ENCODE measurements around the gene CNTNAP2. TPM values are rescaled to one million over a fixed set of nuclear protein-coding genes. Genes with fewer than 3 reads are reported as not detected.

The CNTNAP2 gene
- total RNA-seq, 1 experiment from 2014 or later, result 0.03 TPM

DNA sequence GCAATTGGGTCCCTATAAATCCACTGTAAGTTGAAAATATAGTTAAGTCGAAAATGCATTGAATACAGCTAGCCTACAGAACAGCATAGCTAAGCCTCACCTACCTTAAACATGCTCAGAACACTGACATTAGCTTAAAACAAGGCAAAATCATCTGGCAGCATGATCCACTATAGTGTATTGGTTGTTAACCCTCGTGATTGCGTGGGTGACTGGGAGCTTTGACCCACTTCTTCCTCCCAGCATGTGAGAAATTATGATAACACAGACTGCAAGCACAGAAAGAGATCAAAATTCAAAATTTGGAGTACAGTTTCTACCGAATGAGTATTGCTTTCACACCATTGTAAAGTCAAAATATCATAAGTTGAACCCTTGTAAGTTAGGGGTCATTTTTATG lies 22.3 kb downstream of the CNTNAP2 start:
- BruUV-seq (replicated peaks), result no TSS peak
- TF ChIP-seq SIN3A (IDR thresholded peaks at IDR 0.05; ENCODE audit: borderline replicate concordance, insufficient read depth, low read depth, low read length), result no peak
- TF ChIP-seq, protein P1, sequence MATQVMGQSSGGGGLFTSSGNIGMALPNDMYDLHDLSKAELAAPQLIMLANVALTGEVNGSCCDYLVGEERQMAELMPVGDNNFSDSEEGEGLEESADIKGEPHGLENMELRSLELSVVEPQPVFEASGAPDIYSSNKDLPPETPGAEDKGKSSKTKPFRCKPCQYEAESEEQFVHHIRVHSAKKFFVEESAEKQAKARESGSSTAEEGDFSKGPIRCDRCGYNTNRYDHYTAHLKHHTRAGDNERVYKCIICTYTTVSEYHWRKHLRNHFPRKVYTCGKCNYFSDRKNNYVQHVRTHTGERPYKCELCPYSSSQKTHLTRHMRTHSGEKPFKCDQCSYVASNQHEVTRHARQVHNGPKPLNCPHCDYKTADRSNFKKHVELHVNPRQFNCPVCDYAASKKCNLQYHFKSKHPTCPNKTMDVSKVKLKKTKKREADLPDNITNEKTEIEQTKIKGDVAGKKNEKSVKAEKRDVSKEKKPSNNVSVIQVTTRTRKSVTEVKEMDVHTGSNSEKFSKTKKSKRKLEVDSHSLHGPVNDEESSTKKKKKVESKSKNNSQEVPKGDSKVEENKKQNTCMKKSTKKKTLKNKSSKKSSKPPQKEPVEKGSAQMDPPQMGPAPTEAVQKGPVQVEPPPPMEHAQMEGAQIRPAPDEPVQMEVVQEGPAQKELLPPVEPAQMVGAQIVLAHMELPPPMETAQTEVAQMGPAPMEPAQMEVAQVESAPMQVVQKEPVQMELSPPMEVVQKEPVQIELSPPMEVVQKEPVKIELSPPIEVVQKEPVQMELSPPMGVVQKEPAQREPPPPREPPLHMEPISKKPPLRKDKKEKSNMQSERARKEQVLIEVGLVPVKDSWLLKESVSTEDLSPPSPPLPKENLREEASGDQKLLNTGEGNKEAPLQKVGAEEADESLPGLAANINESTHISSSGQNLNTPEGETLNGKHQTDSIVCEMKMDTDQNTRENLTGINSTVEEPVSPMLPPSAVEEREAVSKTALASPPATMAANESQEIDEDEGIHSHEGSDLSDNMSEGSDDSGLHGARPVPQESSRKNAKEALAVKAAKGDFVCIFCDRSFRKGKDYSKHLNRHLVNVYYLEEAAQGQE (IDR thresholded peaks at IDR 0.05; ENCODE audit: insufficient read depth in 1 of 2, low read depth in 2 of 2, low read length in 1 of 2), result no peak
- TF ChIP-seq TCF7L2 (IDR thresholded peaks at IDR 0.05; ENCODE audit: low read depth, low read length), result no peak
- ChIA-PET POLR2A (no interaction called here), CTCF (no interaction called here)
- H3K4me3 ChIP-seq (ENCODE audit: low read depth in 2 of 2, low read length in 2 of 2), result no peak overlapping the region
- no peaks in the 10 kb centered on the region for H3K4me1 ChIP-seq (ENCODE audit: control insufficient read depth, insufficient read depth, low read length)
- no peak for DNase-seq (ENCODE audit: low read depth, low spot score)
- ATAC-seq, result no peak
- in situ Hi-C loops (cut with HindIII; ENCODE audit: low pct_unique_long_range_greater_than_20kb, low sequenced_read_pairs) (no loop called here), intact Hi-C loops (cut with micrococcal nuclease; ENCODE audit: unreplicated experiment) (no loop called here)
- H3K27ac ChIP-seq (ENCODE audit: low read length), result no peak overlapping the region
- no peaks in the 10 kb centered on the region for H3K27me3 ChIP-seq (ENCODE audit: control insufficient read depth, insufficient read depth, low read length)
- no peaks in the 10 kb centered on the region for H3K36me3 ChIP-seq (ENCODE audit: control insufficient read depth, insufficient read depth, low read length)
- H3K9me3 ChIP-seq (ENCODE audit: control insufficient read depth, insufficient read depth, low read depth, low read length), result no peaks in the 10 kb centered on the region

DNA sequence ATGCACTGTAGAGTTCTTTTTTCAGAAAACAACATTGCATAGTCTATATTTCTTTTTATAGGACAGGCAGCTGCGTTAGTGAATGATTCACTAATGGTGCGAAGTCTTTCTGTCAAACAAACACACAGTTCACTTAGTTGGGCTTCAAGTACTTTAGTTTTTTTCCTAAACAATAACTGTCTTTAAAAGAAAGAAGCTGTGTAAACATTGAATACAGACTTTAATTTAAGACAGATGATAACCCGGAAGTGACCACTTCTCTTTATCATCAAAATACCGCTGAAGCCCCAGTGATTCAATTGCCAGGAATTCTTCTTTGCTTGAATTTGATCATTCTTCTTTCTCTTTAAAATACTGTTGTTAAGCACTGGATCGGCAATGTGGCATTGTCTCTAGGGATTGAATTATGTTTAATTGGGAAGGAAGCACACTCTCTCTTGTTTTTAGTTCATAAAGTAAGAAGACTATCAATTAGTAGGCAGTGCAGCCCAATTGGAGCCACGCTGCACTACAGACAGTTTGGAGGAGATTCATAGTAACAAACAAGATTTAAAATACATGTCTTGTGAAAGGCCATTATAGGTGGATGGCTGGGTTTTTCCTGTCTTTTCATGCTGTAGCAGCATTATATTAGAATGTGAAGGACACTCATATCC lies 30.4 kb downstream of the CNTNAP2 start:
- no peak overlapping the region for H3K27ac ChIP-seq (ENCODE audit: low read length)
- intact Hi-C loops (cut with micrococcal nuclease; ENCODE audit: unreplicated experiment) (no loop called here), in situ Hi-C loops (cut with HindIII; ENCODE audit: low pct_unique_long_range_greater_than_20kb, low sequenced_read_pairs) (no loop called here)
- TF ChIP-seq TCF7L2 (IDR thresholded peaks at IDR 0.05; ENCODE audit: low read depth, low read length) (no peak), POLR2AphosphoS5 (IDR thresholded peaks at IDR 0.05; ENCODE audit: low read depth, low read length) (no peak)
- TF ChIP-seq, protein P1 (IDR thresholded peaks at IDR 0.05; ENCODE audit: insufficient read depth in 1 of 2, low read depth in 2 of 2, low read length in 1 of 2), result no peak
- TF ChIP-seq, protein P2, sequence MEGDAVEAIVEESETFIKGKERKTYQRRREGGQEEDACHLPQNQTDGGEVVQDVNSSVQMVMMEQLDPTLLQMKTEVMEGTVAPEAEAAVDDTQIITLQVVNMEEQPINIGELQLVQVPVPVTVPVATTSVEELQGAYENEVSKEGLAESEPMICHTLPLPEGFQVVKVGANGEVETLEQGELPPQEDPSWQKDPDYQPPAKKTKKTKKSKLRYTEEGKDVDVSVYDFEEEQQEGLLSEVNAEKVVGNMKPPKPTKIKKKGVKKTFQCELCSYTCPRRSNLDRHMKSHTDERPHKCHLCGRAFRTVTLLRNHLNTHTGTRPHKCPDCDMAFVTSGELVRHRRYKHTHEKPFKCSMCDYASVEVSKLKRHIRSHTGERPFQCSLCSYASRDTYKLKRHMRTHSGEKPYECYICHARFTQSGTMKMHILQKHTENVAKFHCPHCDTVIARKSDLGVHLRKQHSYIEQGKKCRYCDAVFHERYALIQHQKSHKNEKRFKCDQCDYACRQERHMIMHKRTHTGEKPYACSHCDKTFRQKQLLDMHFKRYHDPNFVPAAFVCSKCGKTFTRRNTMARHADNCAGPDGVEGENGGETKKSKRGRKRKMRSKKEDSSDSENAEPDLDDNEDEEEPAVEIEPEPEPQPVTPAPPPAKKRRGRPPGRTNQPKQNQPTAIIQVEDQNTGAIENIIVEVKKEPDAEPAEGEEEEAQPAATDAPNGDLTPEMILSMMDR (IDR thresholded peaks at IDR 0.05), result no peak
- no TSS peak for BruUV-seq (replicated peaks)
- ATAC-seq (no peak), DNase-seq (ENCODE audit: low read depth, low spot score) (no peak)
- no peak overlapping the region for H3K4me3 ChIP-seq (ENCODE audit: low read depth in 2 of 2, low read length in 2 of 2)
- no peaks in the 10 kb centered on the region for H3K9me3 ChIP-seq (ENCODE audit: control insufficient read depth, insufficient read depth, low read depth, low read length)
- H3K27me3 ChIP-seq (ENCODE audit: control insufficient read depth, insufficient read depth, low read length), result no peaks in the 10 kb centered on the region
- POLR2A ChIA-PET, result no interaction called here
- no peaks in the 10 kb centered on the region for H3K36me3 ChIP-seq (ENCODE audit: control insufficient read depth, insufficient read depth, low read length)
- CTCF ChIA-PET, result no interaction called here
- no peaks in the 10 kb centered on the region for H3K4me1 ChIP-seq (ENCODE audit: control insufficient read depth, insufficient read depth, low read length)
